Central memory CD8-positive, alpha-beta T cell (primary cell): Measurements from ENCODE around the gene KDM6B.
"Not testable (repeated sequence)": the region's sequence is repeated elsewhere in the genome, so short reads cannot be mapped to it uniquely, and the experiment has no call there.

Source experiments
- ATAC-seq: fragments of 150-1000 bp; cut with Tn5 transposase; replicated peaks from 2 replicates; pipeline ENCODE4 v1.10.0; 2022; ENCODE audit warnings: mild to moderate bottlenecking, moderate FRiP score, moderate number of reproducible peaks; ENCODE audit not compliant: poor library complexity, severe bottlenecking; ENCODE audit errors: extremely low read depth
- DNase-seq, 2 donors: peaks; one replicate each; pipeline ENCODE4 v3.0.0; 2021; ENCODE audit warnings: low spot score in 2 of 2
- H3K27ac Mint-ChIP-seq: one replicate; pipeline ENCODE4 v1.8.0; 2022; ENCODE audit warnings: low read depth, mild to moderate bottlenecking, moderate library complexity, mixed read lengths
- H3K27me3 Mint-ChIP-seq: one replicate; pipeline ENCODE4 v1.8.0; 2022; ENCODE audit warnings: mixed read lengths
- H3K36me3 Mint-ChIP-seq: one replicate; pipeline ENCODE4 v1.8.0; 2022; ENCODE audit warnings: mild to moderate bottlenecking, moderate library complexity, mixed read lengths; ENCODE audit not compliant: insufficient read depth
- H3K4me1 Mint-ChIP-seq: one replicate; pipeline ENCODE4 v1.8.0; 2022; ENCODE audit warnings: mixed read lengths
- H3K4me3 Mint-ChIP-seq: one replicate; pipeline ENCODE4 v1.8.0; 2022; ENCODE audit warnings: mild to moderate bottlenecking, moderate library complexity, mixed read lengths
- H3K9me3 Mint-ChIP-seq: one replicate; pipeline ENCODE4 v1.8.0; 2022; ENCODE audit warnings: mixed read lengths

The KDM6B gene

DNA sequence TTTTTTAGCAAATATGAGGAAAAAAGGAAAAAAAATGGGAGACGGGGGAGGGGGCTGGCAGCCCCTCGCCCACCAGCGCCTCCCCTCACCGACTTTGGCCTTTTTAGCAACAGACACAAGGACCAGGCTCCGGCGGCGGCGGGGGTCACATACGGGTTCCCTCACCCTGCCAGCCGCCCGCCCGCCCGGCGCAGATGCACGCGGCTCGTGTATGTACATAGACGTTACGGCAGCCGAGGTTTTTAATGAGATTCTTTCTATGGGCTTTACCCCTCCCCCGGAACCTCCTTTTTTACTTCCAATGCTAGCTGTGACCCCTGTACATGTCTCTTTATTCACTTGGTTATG, 19.6 kb downstream of the KDM6B start:
- Mint-ChIP-seq H3K4me3 (peak overlapping the region; percentile 20), H3K4me1 (peaks cover 7% of the 10 kb centered on the region), H3K9me3 (no peaks in the 10 kb centered on the region), H3K27me3 (no peaks in the 10 kb centered on the region), H3K27ac (peak overlapping the region; percentile 46), H3K36me3 (peaks cover 36% of the 10 kb centered on the region)
- ATAC-seq (no peak), DNase-seq (no peak)

DNA sequence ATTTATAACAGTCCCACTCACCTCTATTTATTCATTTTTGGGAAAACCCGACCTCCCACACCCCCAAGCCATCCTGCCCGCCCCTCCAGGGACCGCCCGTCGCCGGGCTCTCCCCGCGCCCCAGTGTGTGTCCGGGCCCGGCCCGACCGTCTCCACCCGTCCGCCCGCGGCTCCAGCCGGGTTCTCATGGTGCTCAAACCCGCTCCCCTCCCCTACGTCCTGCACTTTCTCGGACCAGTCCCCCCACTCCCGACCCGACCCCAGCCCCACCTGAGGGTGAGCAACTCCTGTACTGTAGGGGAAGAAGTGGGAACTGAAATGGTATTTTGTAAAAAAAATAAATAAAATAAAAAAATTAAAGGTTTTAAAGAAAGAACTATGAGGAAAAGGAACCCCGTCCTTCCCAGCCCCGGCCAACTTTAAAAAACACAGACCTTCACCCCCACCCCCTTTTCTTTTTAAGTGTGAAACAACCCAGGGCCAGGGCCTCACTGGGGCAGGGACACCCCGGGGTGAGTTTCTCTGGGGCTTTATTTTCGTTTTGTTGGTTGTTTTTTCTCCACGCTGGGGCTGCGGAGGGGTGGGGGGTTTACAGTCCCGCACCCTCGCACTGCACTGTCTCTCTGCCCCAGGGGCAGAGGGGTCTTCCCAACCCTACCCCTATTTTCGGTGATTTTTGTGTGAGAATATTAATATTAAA, 20.2 kb downstream of the KDM6B start:
- Mint-ChIP-seq H3K4me3 (peak overlapping the region; percentile 20), H3K9me3 (no peaks in the 10 kb centered on the region), H3K36me3 (peaks cover 34% of the 10 kb centered on the region), H3K27ac (peak overlapping the region; percentile 46), H3K4me1 (peaks cover 11% of the 10 kb centered on the region), H3K27me3 (no peaks in the 10 kb centered on the region)
- no peak for ATAC-seq
- DNase-seq = no peak

DNA sequence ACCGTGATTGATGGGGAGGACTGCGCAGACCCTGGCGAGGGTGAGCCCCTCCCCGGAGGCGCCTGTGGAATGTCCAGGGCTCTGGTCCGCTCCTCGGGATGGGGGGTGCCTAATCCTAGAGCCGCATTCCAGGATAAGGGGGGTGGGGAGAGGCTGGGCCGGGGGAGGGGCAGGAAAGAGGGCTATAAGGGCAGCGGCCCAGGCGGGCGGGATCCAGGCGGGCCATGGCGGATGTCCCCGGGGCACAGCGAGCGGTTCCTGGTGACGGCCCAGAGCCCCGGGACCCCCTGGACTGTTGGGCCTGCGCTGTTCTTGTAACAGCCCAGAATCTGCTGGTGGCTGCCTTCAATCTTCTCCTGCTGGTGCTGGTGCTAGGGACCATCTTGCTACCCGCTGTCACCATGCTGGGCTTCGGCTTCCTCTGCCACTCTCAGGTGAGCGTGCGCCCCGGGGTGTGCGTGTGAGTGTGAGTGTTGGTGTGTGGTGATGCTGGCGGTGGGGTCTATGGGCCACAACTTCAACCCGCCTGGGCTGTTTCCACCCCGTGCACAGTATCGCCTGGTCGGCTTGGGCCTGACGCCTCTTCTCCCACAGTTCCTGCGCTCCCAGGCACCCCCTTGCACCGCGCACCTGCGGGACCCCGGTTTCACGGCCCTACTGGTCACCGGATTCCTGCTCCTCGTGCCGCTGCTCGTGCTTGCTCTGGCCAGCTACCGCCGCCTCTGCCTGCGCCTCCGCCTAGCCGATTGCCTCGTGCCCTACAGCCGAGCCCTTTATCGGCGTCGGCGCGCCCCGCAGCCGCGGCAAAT, 21.0 kb downstream of the KDM6B start, which contains the start of gene TMEM88:
TMEM88 (plus strand) TSS at position 216 of the 809 bp plus-strand sequence; CDS start at position 225, 9 bp downstream.
- peak within 1 kb of the TSS; percentile 20 for H3K4me3 Mint-ChIP-seq
- peak within 1 kb of the TSS; percentile 46 for H3K27ac Mint-ChIP-seq
- no peak for ATAC-seq
- H3K4me1 Mint-ChIP-seq = peaks cover 12% of the 10 kb centered on the region
- DNase-seq = no peak
- no peaks in the 10 kb centered on the region for H3K9me3 Mint-ChIP-seq
- peaks cover 28% of the 10 kb centered on the region for H3K36me3 Mint-ChIP-seq
- no peaks in the 10 kb centered on the region for H3K27me3 Mint-ChIP-seq

DNA sequence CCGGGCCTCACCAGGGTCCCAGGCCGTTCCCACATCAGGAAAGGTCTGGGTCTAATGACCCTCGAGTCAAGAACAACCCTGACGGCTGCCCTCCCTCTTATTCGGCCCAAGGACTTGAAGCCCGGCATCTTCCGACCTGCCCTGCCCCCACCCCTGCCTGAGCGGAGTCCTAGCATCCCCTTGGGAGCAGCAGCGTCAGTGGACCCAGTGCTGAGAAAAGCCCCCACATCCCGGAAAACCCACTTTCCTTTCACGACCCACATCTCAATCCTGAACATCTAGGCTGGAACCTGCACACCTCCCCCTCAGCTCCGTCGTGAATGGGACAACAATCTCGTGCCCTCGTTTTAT, 21.6 kb downstream of the KDM6B start:
- Mint-ChIP-seq H3K36me3 (peaks cover 26% of the 10 kb centered on the region), H3K4me3 (no peak overlapping the region), H3K27me3 (no peaks in the 10 kb centered on the region), H3K27ac (no peak overlapping the region), H3K4me1 (peaks cover 12% of the 10 kb centered on the region), H3K9me3 (no peaks in the 10 kb centered on the region)
- DNase-seq (no peak), ATAC-seq (no peak)

DNA sequence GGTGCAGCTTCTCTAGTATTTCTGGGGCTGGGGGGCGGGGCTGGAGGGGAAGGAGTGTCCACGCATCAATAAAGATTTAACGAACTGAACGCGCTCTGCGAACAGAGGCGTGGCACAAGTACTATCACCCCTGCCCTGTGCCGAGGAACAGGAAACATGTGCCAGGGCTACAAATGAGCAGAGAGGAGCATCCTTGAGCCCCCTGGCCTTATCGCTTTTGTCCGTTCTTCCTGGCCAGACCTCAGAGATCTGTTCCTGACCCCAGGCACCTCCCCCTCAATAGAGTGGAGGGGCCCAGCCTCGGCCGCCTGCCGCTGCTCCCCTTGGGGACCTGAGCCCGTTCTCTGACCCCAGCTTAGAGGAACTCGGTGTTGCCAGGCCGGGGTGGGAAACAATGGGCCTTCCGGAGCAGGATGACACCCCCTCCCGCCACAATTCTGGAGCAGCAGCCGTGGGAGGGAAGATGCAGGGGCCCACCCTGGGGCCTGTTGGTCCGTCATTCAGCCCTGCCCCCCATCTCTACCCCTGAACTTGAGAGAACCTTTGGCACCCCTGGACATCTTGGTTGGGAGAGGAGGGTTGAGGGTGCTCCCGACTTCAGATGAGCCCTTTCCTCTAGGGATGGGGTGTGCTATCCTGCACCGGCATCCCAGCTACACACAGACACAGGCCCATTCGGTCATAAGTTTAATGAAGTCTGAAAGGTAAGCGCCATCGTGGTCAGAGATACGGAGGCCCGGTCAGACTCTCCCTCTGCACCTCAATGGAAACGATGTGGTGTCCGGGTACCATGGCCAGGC, 22.2 kb downstream of the KDM6B start:
- Mint-ChIP-seq H3K27me3 (no peaks in the 10 kb centered on the region), H3K9me3 (no peaks in the 10 kb centered on the region), H3K36me3 (peaks cover 21% of the 10 kb centered on the region), H3K4me1 (peaks cover 7% of the 10 kb centered on the region), H3K27ac (no peak overlapping the region), H3K4me3 (no peak overlapping the region)
- no peak for ATAC-seq
- DNase-seq = peak in 1 of 2 donors; percentile 25

- Mint-ChIP-seq H3K4me3 (no peak within 1 kb of the TSS), H3K9me3 (no peaks in the 10 kb centered on the region), H3K4me1 (peaks cover 9% of the 10 kb centered on the region), H3K27me3 (no peaks in the 10 kb centered on the region), H3K27ac (no peak within 1 kb of the TSS), H3K36me3 (peaks cover 14% of the 10 kb centered on the region)
- DNase-seq = peak; percentile 86 to 95
- peak; percentile 90 for ATAC-seq
Measured at GRCh38 chr17:7856811-7857712, 23.0 kb downstream of the KDM6B start, which contains the start of gene NAA38. Gene NAA38 (minus strand): TSS chr17:7857559. CDS start chr17:7857463, 96 bp downstream.

- H3K4me1 Mint-ChIP-seq = peaks cover 9% of the 10 kb centered on the region
- DNase-seq = peak; percentile 83 to 89
- H3K27me3 Mint-ChIP-seq = no peaks in the 10 kb centered on the region
- no peak within 1 kb of the TSS for H3K4me3 Mint-ChIP-seq
- peaks cover 8% of the 10 kb centered on the region for H3K36me3 Mint-ChIP-seq
- ATAC-seq = peak; percentile 61
- H3K27ac Mint-ChIP-seq = no peak within 1 kb of the TSS
- H3K9me3 Mint-ChIP-seq = no peaks in the 10 kb centered on the region
Measured at GRCh38 chr17:7857713-7858521, 23.9 kb downstream of the KDM6B start, which contains the start of gene CYB5D1. Gene CYB5D1 (plus strand): TSS chr17:7858003. CDS start chr17:7858135, 132 bp downstream.

GRCh38 chr17:7858522-7858810, 24.4 kb downstream of the KDM6B start:
- no peak overlapping the region for H3K27ac Mint-ChIP-seq
- no peaks in the 10 kb centered on the region for H3K27me3 Mint-ChIP-seq
- ATAC-seq = no peak
- H3K4me1 Mint-ChIP-seq = peaks cover 9% of the 10 kb centered on the region
- no peak overlapping the region for H3K4me3 Mint-ChIP-seq
- peaks cover 7% of the 10 kb centered on the region for H3K36me3 Mint-ChIP-seq
- no peak for DNase-seq
- no peaks in the 10 kb centered on the region for H3K9me3 Mint-ChIP-seq

GRCh38 chr17:7859028-7859427, 25.0 kb downstream of the KDM6B start:
- no peaks in the 10 kb centered on the region for H3K9me3 Mint-ChIP-seq
- H3K27ac Mint-ChIP-seq = no peak overlapping the region
- peaks cover 2% of the 10 kb centered on the region for H3K36me3 Mint-ChIP-seq
- H3K27me3 Mint-ChIP-seq = no peaks in the 10 kb centered on the region
- DNase-seq = no peak
- H3K4me1 Mint-ChIP-seq = peaks cover 9% of the 10 kb centered on the region
- ATAC-seq = no peak
- no peak overlapping the region for H3K4me3 Mint-ChIP-seq

GRCh38 chr17:7862692-7863437, 28.8 kb downstream of the KDM6B start:
- no peaks in the 10 kb centered on the region for H3K27me3 Mint-ChIP-seq
- peaks cover 6% of the 10 kb centered on the region for H3K36me3 Mint-ChIP-seq
- ATAC-seq (no peak), DNase-seq (no peak)
- H3K4me1 Mint-ChIP-seq = peaks cover 22% of the 10 kb centered on the region
- no peaks in the 10 kb centered on the region for H3K9me3 Mint-ChIP-seq
- H3K4me3 Mint-ChIP-seq = no peak overlapping the region
- H3K27ac Mint-ChIP-seq = no peak overlapping the region

- H3K9me3 Mint-ChIP-seq, ATAC-seq, H3K27ac Mint-ChIP-seq, DNase-seq, H3K27me3 Mint-ChIP-seq, H3K4me3 Mint-ChIP-seq, H3K36me3 Mint-ChIP-seq: not testable (repeated sequence)
- peaks cover 29% of the 10 kb centered on the region for H3K4me1 Mint-ChIP-seq
Measured at GRCh38 chr17:7864384-7864783, 30.4 kb downstream of the KDM6B start.
